SKM-1 treated with dmso at 0.1 percent for 144 hours (cell line): ENCODE results near the gene SGPP2.
"Not testable (repeated sequence)": the region's sequence is repeated elsewhere in the genome, so short reads cannot be mapped to it uniquely, and the experiment has no call there.

Experiments used
- DNase-seq: peaks from one replicate; lab custom pipeline; 2025; ENCODE audit not compliant: unreplicated experiment; lab: John Stamatoyannopoulos, UW

Gene SGPP2, protein sequence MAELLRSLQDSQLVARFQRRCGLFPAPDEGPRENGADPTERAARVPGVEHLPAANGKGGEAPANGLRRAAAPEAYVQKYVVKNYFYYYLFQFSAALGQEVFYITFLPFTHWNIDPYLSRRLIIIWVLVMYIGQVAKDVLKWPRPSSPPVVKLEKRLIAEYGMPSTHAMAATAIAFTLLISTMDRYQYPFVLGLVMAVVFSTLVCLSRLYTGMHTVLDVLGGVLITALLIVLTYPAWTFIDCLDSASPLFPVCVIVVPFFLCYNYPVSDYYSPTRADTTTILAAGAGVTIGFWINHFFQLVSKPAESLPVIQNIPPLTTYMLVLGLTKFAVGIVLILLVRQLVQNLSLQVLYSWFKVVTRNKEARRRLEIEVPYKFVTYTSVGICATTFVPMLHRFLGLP

GRCh38 chr2:222424276-222424728, at the start of gene SGPP2:
SGPP2 (plus strand) TSS chr2:222424543; CDS start chr2:222424603, 60 bp downstream.
- DNase-seq = no peak

GRCh38 chr2:222375798-222376197, 48.5 kb upstream of the SGPP2 start:
- no peak for DNase-seq

GRCh38 chr2:222380456-222380855, 43.9 kb upstream of the SGPP2 start:
- no peak for DNase-seq

GRCh38 chr2:222381566-222381965, 42.8 kb upstream of the SGPP2 start:
- DNase-seq = no peak

GRCh38 chr2:222383255-222383654, 41.1 kb upstream of the SGPP2 start:
- no peak for DNase-seq

GRCh38 chr2:222391743-222392285, 32.5 kb upstream of the SGPP2 start:
- DNase-seq = no peak

- no peak for DNase-seq
Observed at GRCh38 chr2:222393733-222394267, 30.5 kb upstream of the SGPP2 start.

DNA sequence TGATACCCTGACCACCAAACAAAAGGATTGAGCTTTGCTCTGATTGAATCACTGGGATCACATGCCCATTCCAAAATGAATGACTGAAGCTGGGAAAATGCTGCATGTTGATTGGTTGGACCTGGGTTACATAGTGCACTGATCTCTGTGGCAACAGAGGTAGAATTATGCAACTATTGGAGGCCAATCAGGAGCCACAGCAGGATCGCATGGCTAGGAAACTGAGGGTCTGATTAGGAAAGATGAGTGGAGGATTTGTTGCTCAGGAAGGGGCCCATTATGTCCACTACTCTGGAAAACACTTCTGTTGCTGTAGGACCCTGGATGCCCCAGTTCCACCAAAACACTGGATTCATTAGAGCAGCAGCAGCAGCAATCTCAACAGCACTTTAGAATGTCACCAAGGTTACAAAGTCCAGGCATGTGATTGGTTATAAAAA, 25.9 kb upstream of the SGPP2 start:
- no peak for DNase-seq

DNA sequence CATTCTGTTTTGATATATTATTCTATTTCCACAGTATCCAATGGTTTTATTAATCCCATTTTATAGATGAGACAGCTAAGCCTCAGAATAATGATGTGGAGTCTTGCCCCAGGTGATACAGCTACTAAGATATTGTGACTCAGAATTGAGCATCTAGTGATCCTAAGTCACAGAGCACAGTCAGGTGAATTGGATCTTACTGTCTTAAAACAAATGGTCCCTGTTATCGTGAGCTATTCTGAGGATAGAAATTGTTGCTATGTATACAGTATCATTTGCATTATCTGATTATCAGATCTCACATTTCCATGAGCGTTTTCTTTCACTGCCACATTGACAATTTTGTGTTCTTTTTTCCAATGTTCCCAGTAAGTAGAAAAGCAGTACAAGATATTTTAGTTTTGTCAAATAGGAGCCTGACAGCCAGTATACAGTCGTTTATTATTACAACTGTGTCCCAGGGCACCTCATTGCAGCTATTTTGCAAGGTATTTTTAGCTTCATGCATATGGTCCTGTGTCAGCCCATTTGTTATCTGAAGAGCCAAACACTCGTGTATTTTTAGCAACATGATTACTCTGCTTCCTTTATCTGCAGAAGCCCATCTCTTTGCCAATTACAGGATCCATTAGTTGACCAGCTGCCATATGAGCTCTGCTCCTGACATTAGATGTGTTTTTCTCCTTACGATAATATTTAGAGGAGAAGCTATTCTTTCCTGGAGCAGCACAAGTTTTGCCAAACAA, 25.1 kb upstream of the SGPP2 start:
- DNase-seq = no peak

GRCh38 chr2:222404151-222404905, 20.0 kb upstream of the SGPP2 start:
- peak; percentile 28 for DNase-seq

DNA sequence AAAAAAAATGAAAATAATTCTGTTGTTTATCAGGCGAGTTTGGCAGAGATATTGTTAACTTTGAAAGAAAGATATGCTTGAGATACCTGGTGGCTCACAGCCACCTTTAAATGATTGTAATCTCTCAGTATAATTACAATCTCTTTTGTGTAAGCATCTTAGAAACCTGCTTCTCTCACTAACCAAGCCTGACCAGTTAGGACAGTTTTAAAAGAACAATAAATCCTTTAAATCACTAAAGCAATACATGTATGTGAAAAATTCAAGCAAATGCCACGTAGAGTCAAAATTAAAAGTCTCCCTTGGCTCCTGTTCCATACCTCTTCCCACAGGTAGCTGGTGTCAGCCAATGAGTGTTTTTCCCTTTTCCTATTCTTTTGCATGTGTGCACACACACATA, 15.7 kb upstream of the SGPP2 start:
- no peak for DNase-seq

- DNase-seq = no peak
Observed at GRCh38 chr2:222410534-222410933, 13.8 kb upstream of the SGPP2 start.

GRCh38 chr2:222412334-222412733, 12.0 kb upstream of the SGPP2 start:
- DNase-seq = not testable (repeated sequence)

GRCh38 chr2:222413295-222413911, 10.9 kb upstream of the SGPP2 start:
- no peak for DNase-seq

DNA sequence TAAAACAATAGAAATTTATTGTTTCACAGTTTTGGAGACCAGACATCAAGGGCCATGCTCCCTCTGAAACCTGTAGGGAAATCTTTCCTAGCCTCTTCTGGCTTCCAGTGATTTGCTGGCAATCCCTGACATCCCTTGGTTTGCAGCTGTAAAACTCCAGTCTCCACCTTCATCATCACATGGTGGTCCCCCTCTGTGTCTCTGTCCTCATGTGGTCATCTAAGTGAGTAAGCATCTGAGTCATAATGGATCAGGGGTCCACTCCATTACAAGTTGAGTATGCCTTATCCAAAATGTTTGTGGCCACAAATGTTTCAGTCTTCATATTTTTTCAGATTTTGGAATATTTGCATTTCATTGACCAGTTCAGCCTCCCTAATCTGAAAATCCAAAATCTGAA, 5.6 kb upstream of the SGPP2 start:
- no peak for DNase-seq

- no peak for DNase-seq
Observed at GRCh38 chr2:222420508-222420907, 3.8 kb upstream of the SGPP2 start.

DNA sequence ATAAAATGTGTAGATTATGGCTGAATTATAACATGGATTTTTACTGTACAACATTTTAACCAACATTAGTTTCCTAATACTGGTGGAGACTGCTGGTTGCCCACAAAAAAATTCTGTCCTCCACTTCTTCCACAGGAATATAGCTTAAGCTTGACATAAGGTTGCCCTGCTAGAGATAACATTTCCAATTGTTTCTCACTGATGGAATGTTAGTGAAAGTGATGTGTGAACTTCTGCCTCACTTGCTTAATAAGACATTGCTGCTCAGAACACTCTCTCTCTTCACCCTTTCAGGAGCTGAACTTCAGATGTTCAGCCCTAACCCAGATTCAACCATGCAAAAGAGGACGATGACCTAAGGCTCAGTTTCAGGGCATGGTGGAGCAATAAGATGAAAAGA, 2.7 kb upstream of the SGPP2 start:
- DNase-seq = no peak

DNA sequence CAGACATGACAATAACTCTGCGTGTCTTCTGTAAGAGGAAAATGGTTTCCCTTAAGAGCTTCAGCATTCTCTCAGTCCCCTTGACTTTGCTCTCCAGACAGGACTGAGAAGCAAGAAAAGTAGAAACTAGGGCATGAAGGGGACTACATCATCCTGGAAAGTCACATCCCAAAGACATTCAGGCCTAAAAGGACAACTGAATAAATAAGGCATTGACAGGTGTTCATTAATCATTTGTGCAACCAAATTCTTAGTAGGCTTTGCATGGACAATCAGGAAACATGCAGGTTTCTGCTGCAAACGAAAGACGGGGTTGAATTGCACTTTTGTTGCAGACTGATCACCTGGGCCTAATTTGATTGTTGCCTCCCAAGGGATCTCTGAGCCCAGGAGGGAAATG, 1.2 kb upstream of the SGPP2 start:
- DNase-seq = no peak

DNA sequence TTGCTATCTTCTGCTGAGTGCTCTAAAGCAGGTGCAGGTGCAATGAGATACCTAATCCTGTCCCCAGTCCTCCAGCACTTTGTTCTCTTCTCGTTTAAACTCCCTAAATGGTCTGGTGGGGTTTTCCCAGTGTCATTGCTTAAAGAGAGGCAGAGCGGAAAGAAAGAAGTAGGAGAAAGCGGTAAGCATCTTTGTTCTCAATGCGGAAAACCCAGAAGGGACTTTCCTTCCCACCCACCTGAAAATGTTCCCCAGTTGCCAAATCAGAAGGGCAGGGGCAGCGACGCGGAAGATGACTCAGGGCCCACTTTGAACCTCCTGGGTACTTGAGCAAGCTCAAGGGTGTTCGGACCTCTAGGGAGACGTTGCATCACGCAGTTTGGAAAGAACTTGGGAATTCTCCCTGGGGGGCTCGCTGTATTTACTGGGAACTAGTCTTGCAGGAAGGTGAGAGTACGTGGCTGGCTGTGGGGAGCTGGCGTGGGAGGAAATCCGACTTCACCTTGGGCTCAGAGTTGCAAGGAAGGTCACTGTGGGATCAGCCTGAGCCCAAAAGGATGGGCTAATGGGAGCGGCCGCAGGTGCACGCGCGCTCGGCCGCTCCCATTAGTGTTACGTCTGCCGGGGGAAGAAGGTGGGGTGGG, 589 bp upstream of the SGPP2 start:
- DNase-seq = no peak
